GM12878 (cell line): ENCODE data around the gene CA5A. TPM values are rescaled to one million over a fixed set of nuclear protein-coding genes. Genes with fewer than 3 reads are reported as not detected.
A peak's percentile ranks its signal among the peaks of the same experiment; 100 is the strongest.

ENCODE experiments used
- ATAC-seq: fragments of 200-7000 bp; cut with Tn5 transposase; 3 replicates; pipeline ENCODE4 v1.9.1; 2020; ENCODE audit warnings: mild to moderate bottlenecking, moderate library complexity
- BruUV-seq: library from RNA; stranded (reverse); fragments of 400-500 nt; replicated peaks from 2 replicates; lab custom pipeline; 2021; lab: Mats Ljungman, UMichigan
- CTCF ChIA-PET: fragments of 300-600 bp; sonication (Branson Sonifier 250); formaldehyde crosslinking; extraction: SDS; loops from one replicate; lab custom pipeline; 2021; ENCODE audit warnings: inconsistent platforms; lab: Yijun Ruan, JAX
- POLR2A ChIA-PET: fragments of 350-600 bp; formaldehyde crosslinking; extraction: SDS; loops from one replicate; lab custom pipeline; 2021; ENCODE audit warnings: inconsistent platforms; lab: Charles Lee
- RAD21 ChIA-PET: fragments of 300-600 bp; sonication (Branson Sonifier 250); formaldehyde crosslinking; loops from one replicate; lab custom pipeline; 2023; ENCODE audit warnings: antibody characterized with exemption; ENCODE audit not compliant: unreplicated experiment; lab: Charles Lee
- SMC1A ChIA-PET: fragments of 300-600 bp; sonication (Branson Sonifier 250); formaldehyde crosslinking; loops from one replicate; lab custom pipeline; 2023; ENCODE audit not compliant: unreplicated experiment, uncharacterized antibody; lab: Charles Lee
- DNase-seq: peaks from one replicate; pipeline ENCODE4 v3.0.0-alpha.2; 2011; ENCODE audit warnings: low read depth, low spot score
- FAIRE-seq: peaks from 3 replicates; lab custom pipeline; 2011; peaks lifted over from hg19 to GRCh38; lab: Jason Lieb, UNC
- H2AFZ ChIP-seq: 2 replicates; pipeline ENCODE4 v1.6.0; 2011; ENCODE audit warnings: low read depth, low read length, control low read depth; ENCODE audit not compliant: control insufficient read depth
- H3K27ac ChIP-seq: 2 replicates; pipeline ENCODE4 v1.5.1; 2011; ENCODE audit warnings: control low read depth; ENCODE audit not compliant: control insufficient read depth, insufficient read depth
- H3K27me3 ChIP-seq, 2 experiments: replicated peaks in 1 of 2; 2 replicates each; pipeline versions ENCODE4 v1.6.0 to v1.6.1; 2011; ENCODE audit warnings: low read length in 1 of 2; ENCODE audit not compliant: control insufficient read depth in 2 of 2, insufficient read depth in 2 of 2
- H3K36me3 ChIP-seq, 2 experiments: 2 replicates each; pipeline ENCODE4 v1.5.1; 2011; ENCODE audit warnings: low read length in 1 of 2; ENCODE audit not compliant: control insufficient read depth in 2 of 2, insufficient read depth in 2 of 2
- H3K4me1 ChIP-seq: 2 replicates; pipeline ENCODE4 v1.6.1; 2011; ENCODE audit warnings: mild to moderate bottlenecking, low read length, moderate library complexity, mixed read lengths; ENCODE audit not compliant: control insufficient read depth, insufficient read depth
- H3K4me2 ChIP-seq: 2 replicates; pipeline ENCODE4 v1.6.0; 2011; ENCODE audit warnings: control low read depth; ENCODE audit not compliant: control insufficient read depth, insufficient read depth
- H3K4me3 ChIP-seq: fragments of 200-600 bp; sonication (generic); 2 replicates; pipeline ENCODE4 v1.5.1; 2016
- H3K79me2 ChIP-seq: 2 replicates; pipeline ENCODE4 v1.6.0; 2011; ENCODE audit warnings: low read length; ENCODE audit not compliant: control insufficient read depth, insufficient read depth
- H3K9ac ChIP-seq: 2 replicates; pipeline ENCODE4 v1.8.0; 2011; ENCODE audit warnings: low read length, control low read depth, mixed read lengths; ENCODE audit not compliant: control insufficient read depth, insufficient read depth
- H3K9me3 ChIP-seq: replicated peaks from 3 replicates; pipeline ENCODE4 v1.5.1; 2011; ENCODE audit warnings: mild to moderate bottlenecking, low read length; ENCODE audit not compliant: control insufficient read depth, insufficient read depth
- H4K20me1 ChIP-seq: 2 replicates; pipeline ENCODE4 v1.6.0; 2011; ENCODE audit not compliant: control insufficient read depth, insufficient read depth
- GATAD2B ChIP-seq: fragments of 450-650 bp; conservative IDR thresholded peaks from 2 replicates; pipeline ENCODE4 v1.6.1; 2017; ENCODE audit warnings: low read depth, mild to moderate bottlenecking, moderate library complexity
- POLR2A ChIP-seq: IDR thresholded peaks from 2 replicates; pipeline ENCODE4 v1.6.1; 2011; ENCODE audit warnings: low read depth, mild to moderate bottlenecking, low read length
- TCF12 ChIP-seq: IDR thresholded peaks from 2 replicates; pipeline ENCODE4 v1.6.1; 2011; ENCODE audit warnings: low read depth, mild to moderate bottlenecking, low read length
- TCF3 ChIP-seq: IDR thresholded peaks from 2 replicates; pipeline ENCODE4 v1.6.1; 2012; ENCODE audit warnings: low read depth, mild to moderate bottlenecking, low read length, borderline replicate concordance; ENCODE audit not compliant: insufficient read depth
- WGBS: methylation state at CpG from one replicate; pipeline ENCODE4 v1.1.6; 2016; ENCODE audit warnings: low lambda C conversion rate; ENCODE audit not compliant: insufficient replicate concordance, insufficient coverage; ENCODE audit errors: missing lambda C conversion rate; 5-methylcytosine and 5-hydroxymethylcytosine counted together
- in situ Hi-C: fragments of 300-500 bp; cut with MboI; formaldehyde crosslinking; loops from 9 replicates; pipeline ENCODE4 v1.14.3; 2018; ENCODE audit warnings: mixed read lengths
- intact Hi-C: fragments of 100-400 bp; cut with micrococcal nuclease; formaldehyde crosslinking; loops from one replicate; pipeline ENCODE4 v1.14.2; 2022; ENCODE audit not compliant: unreplicated experiment
- polyA plus RNA-seq, 11 experiments: library from polyadenylated mRNA; depleted of rRNA in 4 of 11; unstranded in 6 of 11; stranded (reverse) in 5 of 11; fragments of >200 nt; fragmentation: Nextera tagmentation in 4 of 11; fragmentation: Illumina TruSeq in 1 of 11; extraction: Ambion mirVana in 4 of 11; extraction: Trizol in 1 of 11; gene quantifications; 1 replicate in 1 of 11; 2 replicates in 10 of 11; pipeline versions ENCODE4 v1.2.1 to v1.2.3, GENCODE V29; 2011 to 2016; ENCODE audit warnings: inconsistent platforms in 2 of 11, missing spikeins in 2 of 11, low read depth in 1 of 11
- total RNA-seq, 4 experiments: library from RNA; depleted of rRNA in 3 of 4; stranded (reverse); fragments of >200 nt in 3 of 4; fragmentation: Illumina TruSeq in 1 of 4; extraction: Trizol in 1 of 4; gene quantifications; 2 replicates each; pipeline versions ENCODE4 v1.2.1 to v1.2.3, GENCODE V29; 2013 to 2021
- TF ChIP-seq, protein P1 (sequence below): fragments of 450-650 bp; IDR thresholded peaks from 2 replicates; pipeline ENCODE4 v1.6.1; 2016; ENCODE audit warnings: mild to moderate bottlenecking

Gene CA5A
- total and polyA plus RNA-seq, 10 of the 15 experiments (the other 5 are each of a cell fraction or from before 2014, with no cell fraction given), result not detected

DNA sequence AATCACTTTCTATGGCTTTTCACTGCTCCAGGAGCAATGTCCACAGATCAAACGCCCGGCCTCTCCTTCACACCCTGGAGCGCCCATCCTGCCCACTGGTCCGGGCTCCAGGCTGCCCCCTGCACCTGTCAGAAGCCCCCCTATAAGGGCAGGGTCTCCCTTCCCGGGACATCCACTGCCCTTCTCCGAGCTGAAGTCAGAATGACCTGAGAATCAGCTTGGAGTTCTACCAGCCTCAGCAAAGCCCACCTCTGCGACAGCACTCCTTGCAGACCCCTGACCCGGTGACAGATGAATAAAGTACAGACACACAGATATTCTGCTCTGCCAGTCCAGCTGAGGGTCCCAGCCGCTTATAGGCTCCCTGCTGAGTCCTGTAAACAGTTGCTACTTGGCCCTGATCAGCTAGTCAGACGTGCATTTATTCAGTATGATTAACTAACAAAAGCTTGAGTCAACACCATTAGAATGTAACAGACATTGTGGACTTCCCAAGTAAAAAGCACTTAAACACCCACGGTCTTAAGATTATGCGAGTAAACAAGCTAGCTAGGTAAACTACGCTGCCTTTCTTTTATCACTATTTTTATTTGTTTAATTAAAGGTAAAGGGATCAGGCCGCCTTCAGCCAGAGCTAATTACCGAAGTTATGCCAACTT lies 71.9 kb downstream of the CA5A start:
- ChIA-PET POLR2A (interaction anchor here (1.7 to 6.1 kb wide), 2 partner anchors 84 to 86 kb away, joined by 4 to 48 read pairs; partner anchors contain the start of gene BANP), CTCF (interaction anchor here (0.7 to 17.0 kb wide), 5 partner anchors 10 to 99 kb away, joined by 3 to 553 read pairs (median 20); partner anchors contain the start of gene KLHDC4), SMC1A (interaction anchor here (0.9 to 13.0 kb wide), 6 partner anchors 11 to 89 kb away, joined by 3 to 301 read pairs (median 5); no protein-coding TSS in a partner anchor), RAD21 (interaction anchor here (1.0 to 12.9 kb wide), 7 partner anchors 10 to 84 kb away, joined by 3 to 406 read pairs (median 5); no protein-coding TSS in a partner anchor)
- Histone ChIP-seq H3K79me2 (peaks cover 83% of the 10 kb centered on the region), H3K27ac (peak overlapping the region; percentile 31; the same call in 1 of the 2 replicates), H3K36me3 (peaks cover 1 to 3% of the 10 kb centered on the region in 2 experiments; a peak in 3 of 4 replicates), H2AFZ (no peak overlapping the region), H3K4me3 (peak overlapping the region; percentile 25; the same call in 1 of the 2 replicates), H3K4me2 (peak overlapping the region; percentile 55), H3K27me3 (no peaks in the 10 kb centered on the region), H3K9me3 (no peaks in the 10 kb centered on the region), H4K20me1 (no peaks in the 10 kb centered on the region), H3K4me1 (peaks cover 26% of the 10 kb centered on the region), H3K9ac (no peak overlapping the region)
- ATAC-seq, result no peak
- no peak for DNase-seq
- TF ChIP-seq TCF12 (no peak), POLR2A (no peak), TCF3 (no peak), GATAD2B (no peak)
- TF ChIP-seq, protein P1, sequence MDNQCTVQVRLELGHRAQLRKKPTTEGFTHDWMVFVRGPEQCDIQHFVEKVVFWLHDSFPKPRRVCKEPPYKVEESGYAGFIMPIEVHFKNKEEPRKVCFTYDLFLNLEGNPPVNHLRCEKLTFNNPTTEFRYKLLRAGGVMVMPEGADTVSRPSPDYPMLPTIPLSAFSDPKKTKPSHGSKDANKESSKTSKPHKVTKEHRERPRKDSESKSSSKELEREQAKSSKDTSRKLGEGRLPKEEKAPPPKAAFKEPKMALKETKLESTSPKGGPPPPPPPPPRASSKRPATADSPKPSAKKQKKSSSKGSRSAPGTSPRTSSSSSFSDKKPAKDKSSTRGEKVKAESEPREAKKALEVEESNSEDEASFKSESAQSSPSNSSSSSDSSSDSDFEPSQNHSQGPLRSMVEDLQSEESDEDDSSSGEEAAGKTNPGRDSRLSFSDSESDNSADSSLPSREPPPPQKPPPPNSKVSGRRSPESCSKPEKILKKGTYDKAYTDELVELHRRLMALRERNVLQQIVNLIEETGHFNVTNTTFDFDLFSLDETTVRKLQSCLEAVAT, result no peak
- FAIRE-seq, result no peak
- 98% methylated on average over 15 of the region's 15 CpGs for WGBS
- BruUV-seq, result TSS peak; percentile 2
- in situ Hi-C loops (loop anchor here (10.0 kb wide), 1 partner anchor 480 kb away; the partner anchor contains the start of gene FBXO31), intact Hi-C loops (no loop called here)
